Endothelial cell of hepatic sinusoid (primary cell): ENCODE data around the gene PLN.

Experiments used
- in situ Hi-C: cut with HindIII; loops from 2 replicates; pipeline ENCODE4 v1.10.0; 2017; ENCODE audit warnings: low sequenced_read_pairs

The PLN gene

GRCh38 chr6:118548136-118548535 lies at the start of gene PLN:
TSS of gene PLN (plus strand) at chr6:118548296. CDS start at chr6:118558922, 10,626 bp downstream.
- in situ Hi-C loops: no loop called here

GRCh38 chr6:118500130-118501015 lies 47.7 kb upstream of the PLN start:
- in situ Hi-C loops: no loop called here

GRCh38 chr6:118501099-118501498 lies 47.0 kb upstream of the PLN start:
- in situ Hi-C loops: no loop called here

GRCh38 chr6:118501765-118502164 lies 46.3 kb upstream of the PLN start:
- in situ Hi-C loops: no loop called here

- in situ Hi-C loops: no loop called here
Observed at GRCh38 chr6:118502169-118502568, 45.9 kb upstream of the PLN start.

- in situ Hi-C loops: no loop called here
Observed at GRCh38 chr6:118504611-118505010, 43.5 kb upstream of the PLN start.

GRCh38 chr6:118505656-118506055 lies 42.4 kb upstream of the PLN start:
- in situ Hi-C loops: no loop called here

GRCh38 chr6:118506071-118506638 lies 41.9 kb upstream of the PLN start:
- in situ Hi-C loops: no loop called here

- in situ Hi-C loops: no loop called here
Observed at GRCh38 chr6:118507636-118508035, 40.5 kb upstream of the PLN start.

- in situ Hi-C loops: no loop called here
Observed at GRCh38 chr6:118509009-118509617, 39.0 kb upstream of the PLN start.

- in situ Hi-C loops: no loop called here
Observed at GRCh38 chr6:118511930-118512715, 36.0 kb upstream of the PLN start.

GRCh38 chr6:118514689-118515088 lies 33.4 kb upstream of the PLN start:
- in situ Hi-C loops: no loop called here

- in situ Hi-C loops: no loop called here
Observed at GRCh38 chr6:118522422-118522821, 25.7 kb upstream of the PLN start.

GRCh38 chr6:118523216-118523615 lies 24.9 kb upstream of the PLN start:
- in situ Hi-C loops: no loop called here

GRCh38 chr6:118524686-118525085 lies 23.4 kb upstream of the PLN start:
- in situ Hi-C loops: no loop called here

- in situ Hi-C loops: no loop called here
Observed at GRCh38 chr6:118525913-118526780, 21.9 kb upstream of the PLN start.

GRCh38 chr6:118528129-118528528 lies 20.0 kb upstream of the PLN start:
- in situ Hi-C loops: no loop called here

GRCh38 chr6:118529756-118530155 lies 18.3 kb upstream of the PLN start:
- in situ Hi-C loops: no loop called here

- in situ Hi-C loops: no loop called here
Observed at GRCh38 chr6:118530942-118531341, 17.2 kb upstream of the PLN start.

GRCh38 chr6:118535176-118535844 lies 12.8 kb upstream of the PLN start:
- in situ Hi-C loops: no loop called here
